DOHH2 (cell line): ENCODE measurements around the gene HACL1.

ENCODE experiments used
- EZH2phosphoT487 ChIP-seq: fragments of 200-600 bp; sonication (generic); IDR thresholded peaks from 2 replicates; pipeline ENCODE4 v1.6.1; 2017; ENCODE audit warnings: borderline replicate concordance, mild to moderate bottlenecking, antibody characterized with exemption, low read length, moderate library complexity, mixed read lengths
- TF ChIP-seq, protein P1 (sequence below): fragments of 200-600 bp; sonication (generic); IDR thresholded peaks from one replicate; pipeline ENCODE4 v1.5.1; 2014; ENCODE audit warnings: antibody characterized with exemption, mild to moderate bottlenecking, low read depth, low read length; ENCODE audit not compliant: poor library complexity, severe bottlenecking

DNA sequence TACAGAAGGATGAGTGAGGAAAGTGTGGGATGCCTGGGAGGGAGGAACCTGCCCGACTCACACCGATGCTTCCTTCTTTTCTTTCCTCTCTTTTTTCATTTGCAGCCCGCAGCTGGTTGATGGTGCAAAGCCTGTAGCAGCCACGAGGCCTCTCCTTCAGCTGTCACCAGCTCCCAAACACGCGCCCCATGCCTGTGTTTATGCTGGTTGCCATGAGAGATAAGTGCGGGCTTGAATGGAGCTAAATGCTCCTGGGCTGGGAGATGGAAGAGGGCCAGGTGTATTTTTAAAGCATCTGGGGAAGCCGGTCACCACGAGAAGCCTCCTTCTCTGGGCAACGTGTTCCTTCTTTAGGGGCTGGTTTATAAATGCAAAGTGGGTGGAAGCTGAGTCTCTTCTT lies 89.2 kb downstream of the HACL1 start:
- TF ChIP-seq, protein P1, sequence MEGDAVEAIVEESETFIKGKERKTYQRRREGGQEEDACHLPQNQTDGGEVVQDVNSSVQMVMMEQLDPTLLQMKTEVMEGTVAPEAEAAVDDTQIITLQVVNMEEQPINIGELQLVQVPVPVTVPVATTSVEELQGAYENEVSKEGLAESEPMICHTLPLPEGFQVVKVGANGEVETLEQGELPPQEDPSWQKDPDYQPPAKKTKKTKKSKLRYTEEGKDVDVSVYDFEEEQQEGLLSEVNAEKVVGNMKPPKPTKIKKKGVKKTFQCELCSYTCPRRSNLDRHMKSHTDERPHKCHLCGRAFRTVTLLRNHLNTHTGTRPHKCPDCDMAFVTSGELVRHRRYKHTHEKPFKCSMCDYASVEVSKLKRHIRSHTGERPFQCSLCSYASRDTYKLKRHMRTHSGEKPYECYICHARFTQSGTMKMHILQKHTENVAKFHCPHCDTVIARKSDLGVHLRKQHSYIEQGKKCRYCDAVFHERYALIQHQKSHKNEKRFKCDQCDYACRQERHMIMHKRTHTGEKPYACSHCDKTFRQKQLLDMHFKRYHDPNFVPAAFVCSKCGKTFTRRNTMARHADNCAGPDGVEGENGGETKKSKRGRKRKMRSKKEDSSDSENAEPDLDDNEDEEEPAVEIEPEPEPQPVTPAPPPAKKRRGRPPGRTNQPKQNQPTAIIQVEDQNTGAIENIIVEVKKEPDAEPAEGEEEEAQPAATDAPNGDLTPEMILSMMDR, result no peak
- no peak for TF ChIP-seq EZH2phosphoT487
